MM.1S (cell line): ENCODE results near the gene NUBP1.
A peak's percentile ranks its signal among the peaks of the same experiment; 100 is the strongest.

Source experiments
- DNase-seq: peaks from one replicate; pipeline ENCODE4 v3.0.0-alpha.2; 2015
- H2AFZ ChIP-seq: fragments of 300-600 bp; sonication (generic); 2 replicates; pipeline ENCODE4 v1.6.0; 2016; ENCODE audit warnings: antibody characterized with exemption, low read length
- H3F3A ChIP-seq: fragments of 300-600 bp; sonication (generic); 2 replicates; pipeline ENCODE4 v1.6.1; 2016; ENCODE audit warnings: mild to moderate bottlenecking, antibody characterized with exemption, low read length, moderate library complexity, mixed read lengths; ENCODE audit not compliant: insufficient read depth
- H3K27ac ChIP-seq: fragments of 300-600 bp; sonication (generic); 2 replicates; pipeline ENCODE4 v1.5.1; 2016; ENCODE audit warnings: mild to moderate bottlenecking, low read length
- H3K27me3 ChIP-seq: fragments of 300-600 bp; sonication (generic); replicated peaks from 2 replicates; pipeline ENCODE4 v1.6.0; 2016; ENCODE audit warnings: low read length; ENCODE audit not compliant: insufficient read depth
- H3K36me3 ChIP-seq: fragments of 300-600 bp; sonication (generic); replicated peaks from 2 replicates; pipeline ENCODE4 v1.6.1; 2016; ENCODE audit warnings: mild to moderate bottlenecking, low read length, mixed read lengths; ENCODE audit not compliant: insufficient read depth
- H3K4me1 ChIP-seq: fragments of 300-600 bp; sonication (generic); 2 replicates; pipeline ENCODE4 v1.6.1; 2016; ENCODE audit warnings: low read length, mixed read lengths
- H3K4me2 ChIP-seq: fragments of 300-600 bp; sonication (generic); 2 replicates; pipeline ENCODE4 v1.6.0; 2016; ENCODE audit warnings: low read depth, low read length
- H3K4me3 ChIP-seq: fragments of 300-600 bp; sonication (generic); 2 replicates; pipeline ENCODE4 v1.5.1; 2016; ENCODE audit warnings: low read length, mixed read lengths
- H3K79me2 ChIP-seq: fragments of 300-600 bp; sonication (generic); 2 replicates; pipeline ENCODE4 v1.6.1; 2016; ENCODE audit warnings: mixed run types, low read length, mixed read lengths
- H3K9ac ChIP-seq: fragments of 300-600 bp; sonication (generic); 2 replicates; pipeline ENCODE4 v1.6.1; 2016; ENCODE audit warnings: low read length, mixed read lengths
- H3K9me2 ChIP-seq: fragments of 300-600 bp; sonication (generic); replicated peaks from 2 replicates; pipeline ENCODE4 v1.6.1; 2016; ENCODE audit warnings: mild to moderate bottlenecking, low read length, mixed read lengths; ENCODE audit not compliant: insufficient read depth
- H3K9me3 ChIP-seq: fragments of 300-600 bp; sonication (generic); replicated peaks from 2 replicates; pipeline ENCODE4 v1.6.1; 2016; ENCODE audit warnings: mild to moderate bottlenecking, low read length, mixed read lengths; ENCODE audit not compliant: insufficient read depth
- H4K20me1 ChIP-seq: fragments of 300-600 bp; sonication (generic); 2 replicates; pipeline ENCODE4 v1.6.1; 2016; ENCODE audit warnings: mild to moderate bottlenecking, low read length, moderate library complexity, mixed read lengths; ENCODE audit not compliant: insufficient read depth
- CTCF ChIP-seq: fragments of 300-600 bp; sonication (generic); IDR thresholded peaks from 2 replicates; pipeline ENCODE4 v1.5.1; 2016; ENCODE audit warnings: antibody characterized with exemption, low read length, mixed read lengths
- EZH2 ChIP-seq: fragments of 300-600 bp; sonication (generic); optimal IDR thresholded peaks from 2 replicates; pipeline ENCODE3; 2017; ENCODE audit warnings: low read depth, mild to moderate bottlenecking, antibody characterized with exemption, low read length, mixed read lengths
- EZH2phosphoT487 ChIP-seq: fragments of 300-600 bp; sonication (generic); IDR thresholded peaks from 2 replicates; pipeline ENCODE4 v1.6.1; 2018; ENCODE audit warnings: antibody characterized with exemption, low read length

Gene NUBP1

DNA sequence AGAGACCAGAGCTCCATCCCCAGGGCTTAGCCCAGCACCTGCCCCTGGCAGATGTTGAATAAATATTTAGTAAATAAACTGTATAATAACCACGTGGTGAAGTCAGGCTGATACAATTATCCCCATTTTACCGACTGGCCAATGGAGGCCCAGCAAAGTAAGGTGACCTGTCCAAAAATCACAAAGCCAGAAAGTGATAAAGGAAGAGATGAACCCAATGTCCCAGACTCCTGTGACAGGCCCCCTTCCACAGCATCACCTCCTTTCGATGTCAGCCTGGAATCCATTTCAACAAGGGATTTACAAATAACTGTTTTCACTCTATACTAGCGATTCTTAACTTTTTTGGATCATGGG lies 69.4 kb downstream of the NUBP1 start:
- H3K9ac ChIP-seq, result no peak overlapping the region
- peak overlapping the region; percentile 42; the same call in 1 of the 2 replicates for H3K4me2 ChIP-seq
- H3F3A ChIP-seq, result peaks cover 12% of the 10 kb centered on the region
- peaks cover 17% of the 10 kb centered on the region for H3K4me1 ChIP-seq
- no peaks in the 10 kb centered on the region for H3K36me3 ChIP-seq
- TF ChIP-seq EZH2 (no peak), CTCF (no peak), EZH2phosphoT487 (no peak)
- no peaks in the 10 kb centered on the region for H3K27me3 ChIP-seq
- H3K27ac ChIP-seq, result peak overlapping the region; percentile 49; the same call in 1 of the 2 replicates
- no peaks in the 10 kb centered on the region for H4K20me1 ChIP-seq
- H3K9me2 ChIP-seq, result no peaks in the 10 kb centered on the region
- H2AFZ ChIP-seq, result peak overlapping the region; percentile 59
- H3K4me3 ChIP-seq, result no peak overlapping the region
- no peaks in the 10 kb centered on the region; the same call in 1 of the 2 replicates for H3K9me3 ChIP-seq
- no peaks in the 10 kb centered on the region for H3K79me2 ChIP-seq
- DNase-seq, result no peak

GRCh38 chr16:10817514-10817913 lies 73.9 kb downstream of the NUBP1 start:
- Histone ChIP-seq H3K27me3 (no peaks in the 10 kb centered on the region), H3K9ac (no peak overlapping the region), H3K27ac (no peak overlapping the region), H2AFZ (no peak overlapping the region), H3K4me1 (peaks cover 18% of the 10 kb centered on the region), H3K79me2 (no peaks in the 10 kb centered on the region), H3K9me3 (no peaks in the 10 kb centered on the region), H3K36me3 (no peaks in the 10 kb centered on the region), H3K9me2 (no peaks in the 10 kb centered on the region), H4K20me1 (no peaks in the 10 kb centered on the region), H3K4me2 (no peak overlapping the region), H3F3A (peaks cover 5% of the 10 kb centered on the region), H3K4me3 (no peak overlapping the region)
- TF ChIP-seq EZH2, result no peak
- TF ChIP-seq CTCF, result no peak
- no peak for TF ChIP-seq EZH2phosphoT487
- DNase-seq, result no peak

GRCh38 chr16:10817963-10818941 lies 74.6 kb downstream of the NUBP1 start, which contains the start of gene TVP23A:
TVP23A (minus strand) TSS chr16:10818794; CDS start chr16:10818493, 301 bp downstream.
- TF ChIP-seq CTCF, result no peak
- no peak for TF ChIP-seq EZH2
- TF ChIP-seq EZH2phosphoT487, result no peak
- Histone ChIP-seq H3K79me2 (no peaks in the 10 kb centered on the region), H3K9ac (no peak within 1 kb of the TSS), H2AFZ (no peak within 1 kb of the TSS), H3K4me2 (no peak within 1 kb of the TSS), H3F3A (no peaks in the 10 kb centered on the region), H3K9me3 (no peaks in the 10 kb centered on the region), H3K4me3 (no peak within 1 kb of the TSS), H3K27ac (no peak within 1 kb of the TSS), H3K4me1 (peaks cover 10% of the 10 kb centered on the region), H3K9me2 (no peaks in the 10 kb centered on the region), H4K20me1 (no peaks in the 10 kb centered on the region), H3K27me3 (no peaks in the 10 kb centered on the region), H3K36me3 (no peaks in the 10 kb centered on the region)
- no peak for DNase-seq
